Stomach (tissue), 4 donors: Measurements from ENCODE around the gene SYCP2L.

Experiments used
- CTCF ChIP-seq, 7 experiments: fragments of 450-650 bp in 4 of 7; fragments of 200-600 bp in 3 of 7; sonication (generic) in 3 of 7; IDR thresholded peaks; one replicate each; pipeline ENCODE4 v1.5.1; 2016 to 2019; ENCODE audit warnings: antibody characterized with exemption in 7 of 7, control low read depth in 2 of 7, mild to moderate bottlenecking in 1 of 7
- EP300 ChIP-seq: sonication (generic); formaldehyde crosslinking; IDR thresholded peaks from one replicate; pipeline ENCODE4 v1.6.1; 2017; ENCODE audit warnings: antibody characterized with exemption
- POLR2A ChIP-seq, 4 donors: fragments of 450-650 bp; IDR thresholded peaks; one replicate each; pipeline ENCODE4 v1.6.1; 2016; ENCODE audit warnings: antibody characterized with exemption in 4 of 4, control low read depth in 2 of 4, mild to moderate bottlenecking in 1 of 4, moderate library complexity in 1 of 4
- POLR2AphosphoS5 ChIP-seq, 3 donors: sonication (generic); formaldehyde crosslinking; IDR thresholded peaks; one replicate each; pipeline ENCODE4 v1.6.1; 2016; ENCODE audit warnings: antibody characterized with exemption in 3 of 3

- no peak for TF ChIP-seq CTCF (IDR thresholded peaks at IDR 0.05)
- no peak for TF ChIP-seq POLR2A (IDR thresholded peaks at IDR 0.05)
- no peak for TF ChIP-seq EP300
- no peak for TF ChIP-seq POLR2AphosphoS5 (IDR thresholded peaks at IDR 0.05)
Observed at GRCh38 chr6:10957414-10957886, 70.6 kb downstream of the SYCP2L start.
